Parathyroid adenoma (tissue), 2 donors: ENCODE measurements around the gene MEIOSIN.

ENCODE experiments used
- H2AFZ ChIP-seq: fragments of 300-600 bp; sonication (generic); one replicate; pipeline ENCODE4 v1.7.0; 2017; ENCODE audit warnings: antibody characterized with exemption, mild to moderate bottlenecking
- H3K27ac ChIP-seq: fragments of 300-600 bp; sonication (generic); one replicate; pipeline ENCODE4 v1.7.0; 2017
- H3K27me3 ChIP-seq: fragments of 300-600 bp; sonication (generic); one replicate; pipeline ENCODE4 v1.7.0; 2017; ENCODE audit warnings: low read length; ENCODE audit not compliant: control insufficient read depth, insufficient read depth
- H3K36me3 ChIP-seq: fragments of 300-600 bp; sonication (generic); one replicate; pipeline ENCODE4 v1.7.0; 2017; ENCODE audit warnings: low read length; ENCODE audit not compliant: control insufficient read depth, insufficient read depth
- H3K4me1 ChIP-seq: fragments of 300-600 bp; sonication (generic); one replicate; pipeline ENCODE4 v1.7.0; 2017; ENCODE audit warnings: control low read depth
- H3K4me2 ChIP-seq: fragments of 300-600 bp; sonication (generic); one replicate; pipeline ENCODE4 v1.7.0; 2017; ENCODE audit warnings: low read length
- H3K4me3 ChIP-seq: fragments of 300-600 bp; sonication (generic); one replicate; pipeline ENCODE4 v1.7.0; 2017; ENCODE audit warnings: low read depth, low read length
- H3K79me2 ChIP-seq: fragments of 300-600 bp; sonication (generic); one replicate; pipeline ENCODE4 v1.7.0; 2017; ENCODE audit warnings: control low read depth
- H3K9ac ChIP-seq: fragments of 300-600 bp; sonication (generic); one replicate; pipeline ENCODE4 v1.7.0; 2017; ENCODE audit warnings: mild to moderate bottlenecking
- H3K9me3 ChIP-seq: fragments of 300-600 bp; sonication (generic); one replicate; pipeline ENCODE4 v1.7.0; 2017; ENCODE audit warnings: low read length; ENCODE audit not compliant: control insufficient read depth
- CTCF ChIP-seq: fragments of 300-600 bp; sonication (generic); IDR thresholded peaks from one replicate; pipeline ENCODE4 v1.7.0; 2017; ENCODE audit warnings: antibody characterized with exemption, mild to moderate bottlenecking
- donor health status: primary hyperparathyroidism.

The MEIOSIN gene

GRCh38 chr19:45713141-45713540, 20.1 kb upstream of the MEIOSIN start:
- H3K27ac ChIP-seq, result no peak overlapping the region
- H3K79me2 ChIP-seq, result peaks cover 18% of the 10 kb centered on the region
- no peak for TF ChIP-seq CTCF
- H3K4me1 ChIP-seq, result peaks cover 13% of the 10 kb centered on the region
- no peak overlapping the region for H2AFZ ChIP-seq
- H3K27me3 ChIP-seq, result no peaks in the 10 kb centered on the region
- H3K36me3 ChIP-seq, result no peaks in the 10 kb centered on the region
- H3K9ac ChIP-seq, result no peak overlapping the region
- no peaks in the 10 kb centered on the region for H3K9me3 ChIP-seq
- H3K4me3 ChIP-seq, result no peak overlapping the region
- no peak overlapping the region for H3K4me2 ChIP-seq

- Histone ChIP-seq H3K27ac (no peak overlapping the region), H3K4me3 (no peak overlapping the region), H2AFZ (no peak overlapping the region), H3K79me2 (peaks cover 18% of the 10 kb centered on the region), H3K9me3 (no peaks in the 10 kb centered on the region), H3K4me2 (no peak overlapping the region), H3K9ac (no peak overlapping the region), H3K27me3 (no peaks in the 10 kb centered on the region), H3K36me3 (no peaks in the 10 kb centered on the region), H3K4me1 (peaks cover 13% of the 10 kb centered on the region)
- no peak for TF ChIP-seq CTCF
Measured at GRCh38 chr19:45715139-45715538, 18.1 kb upstream of the MEIOSIN start.

GRCh38 chr19:45716359-45717130, 16.7 kb upstream of the MEIOSIN start:
- H3K9me3 ChIP-seq, result no peaks in the 10 kb centered on the region
- H3K36me3 ChIP-seq, result no peaks in the 10 kb centered on the region
- TF ChIP-seq CTCF, result no peak
- H3K4me1 ChIP-seq, result peaks cover 13% of the 10 kb centered on the region
- H3K4me2 ChIP-seq, result peak overlapping the region; percentile 74
- no peaks in the 10 kb centered on the region for H3K27me3 ChIP-seq
- H3K27ac ChIP-seq, result peak overlapping the region; percentile 99
- peaks cover 16% of the 10 kb centered on the region for H3K79me2 ChIP-seq
- H3K9ac ChIP-seq, result peak overlapping the region; percentile 59
- peak overlapping the region; percentile 86 for H3K4me3 ChIP-seq
- peak overlapping the region; percentile 68 for H2AFZ ChIP-seq

GRCh38 chr19:45717131-45717982, 15.9 kb upstream of the MEIOSIN start:
- H3K4me1 ChIP-seq, result peaks cover 13% of the 10 kb centered on the region
- H3K79me2 ChIP-seq, result peaks cover 14% of the 10 kb centered on the region
- H3K27ac ChIP-seq, result peak overlapping the region; percentile 99
- H3K4me2 ChIP-seq, result peak overlapping the region; percentile 82
- no peaks in the 10 kb centered on the region for H3K27me3 ChIP-seq
- TF ChIP-seq CTCF, result peak; percentile 60
- no peaks in the 10 kb centered on the region for H3K36me3 ChIP-seq
- peak overlapping the region; percentile 59 for H3K9ac ChIP-seq
- H3K4me3 ChIP-seq, result peak overlapping the region; percentile 86
- H3K9me3 ChIP-seq, result no peaks in the 10 kb centered on the region
- H2AFZ ChIP-seq, result peak overlapping the region; percentile 68
